Central memory CD4-positive, alpha-beta T cell (primary cell): Measurements from ENCODE around the gene CAPS.

Experiments used
- DNase-seq: peaks from one replicate; pipeline ENCODE4 v3.0.0; 2022

The CAPS gene

DNA sequence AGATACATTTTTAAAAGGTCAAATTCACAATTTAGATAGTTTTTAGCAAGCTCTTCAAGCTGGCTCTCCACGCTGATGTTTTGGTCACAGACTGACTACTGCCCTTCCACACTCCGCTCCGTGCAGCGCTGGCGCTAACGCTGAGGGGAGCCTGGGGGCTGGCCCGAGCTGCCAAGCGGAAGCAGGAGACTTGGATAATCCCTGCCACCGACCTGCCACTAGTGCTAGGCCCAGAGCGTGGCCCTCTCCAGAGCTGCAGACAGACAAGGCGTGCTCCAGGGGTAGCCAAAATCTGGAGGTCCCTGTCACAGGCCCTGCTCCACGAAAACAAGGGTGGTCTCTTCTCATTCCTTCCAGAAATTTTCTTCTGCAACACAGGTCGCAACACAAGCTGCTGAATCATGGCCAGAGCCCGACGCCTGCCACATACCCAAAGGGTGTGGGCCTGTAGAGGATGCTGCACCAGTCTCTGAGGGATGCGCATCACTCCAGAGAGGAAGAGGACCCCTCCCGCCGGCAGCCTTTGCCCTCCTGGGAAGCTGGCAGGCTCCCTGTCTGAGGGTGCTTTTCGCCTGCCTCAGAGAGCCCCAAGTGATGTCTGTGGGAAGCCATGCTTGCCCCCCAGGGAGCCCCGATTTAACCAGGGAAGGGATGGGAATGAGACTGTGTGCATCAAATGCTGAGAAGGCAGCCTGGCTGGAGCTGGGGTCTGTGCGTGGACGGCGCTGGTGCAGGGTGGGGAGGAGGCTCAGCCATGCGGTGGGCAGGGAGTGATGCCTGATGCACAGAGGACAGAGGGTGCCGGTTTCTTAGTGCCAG lies 21.6 kb downstream of the CAPS start:
- DNase-seq, result no peak

DNA sequence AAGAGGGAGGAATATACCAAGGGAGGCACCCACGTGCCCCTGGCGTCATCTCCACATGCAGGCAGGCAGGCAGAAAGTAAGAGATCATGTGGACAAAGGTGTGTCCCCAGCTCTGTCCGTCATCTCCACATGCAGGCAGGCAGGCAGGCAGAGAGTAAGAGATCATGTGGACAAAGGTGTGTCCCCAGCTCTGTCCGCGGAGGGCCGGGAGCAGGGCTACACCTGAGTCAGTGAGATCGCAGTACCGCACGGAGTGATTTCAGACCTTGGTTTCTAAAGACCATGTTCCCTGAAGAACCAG lies 22.2 kb downstream of the CAPS start:
- DNase-seq, result no peak

DNA sequence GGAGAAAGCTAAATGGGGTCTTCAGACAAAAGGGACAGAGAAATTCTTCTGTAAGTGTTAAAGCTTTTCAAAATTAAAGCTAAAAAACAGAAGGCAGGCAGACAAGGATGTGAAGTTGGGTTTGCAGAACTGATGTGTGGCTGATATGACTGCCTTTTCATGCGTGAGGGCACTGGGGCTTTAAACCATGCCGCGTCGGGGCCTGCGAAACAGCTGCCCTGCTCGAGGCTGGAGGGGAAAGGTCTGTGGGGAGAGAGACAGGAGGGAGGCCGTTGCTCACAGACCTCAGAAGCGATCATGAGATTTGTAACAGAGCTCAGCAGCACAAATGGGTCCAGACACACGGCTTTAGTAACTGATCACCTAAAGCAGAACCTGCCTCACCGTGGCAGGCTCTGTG lies 23.5 kb downstream of the CAPS start:
- no peak for DNase-seq

DNA sequence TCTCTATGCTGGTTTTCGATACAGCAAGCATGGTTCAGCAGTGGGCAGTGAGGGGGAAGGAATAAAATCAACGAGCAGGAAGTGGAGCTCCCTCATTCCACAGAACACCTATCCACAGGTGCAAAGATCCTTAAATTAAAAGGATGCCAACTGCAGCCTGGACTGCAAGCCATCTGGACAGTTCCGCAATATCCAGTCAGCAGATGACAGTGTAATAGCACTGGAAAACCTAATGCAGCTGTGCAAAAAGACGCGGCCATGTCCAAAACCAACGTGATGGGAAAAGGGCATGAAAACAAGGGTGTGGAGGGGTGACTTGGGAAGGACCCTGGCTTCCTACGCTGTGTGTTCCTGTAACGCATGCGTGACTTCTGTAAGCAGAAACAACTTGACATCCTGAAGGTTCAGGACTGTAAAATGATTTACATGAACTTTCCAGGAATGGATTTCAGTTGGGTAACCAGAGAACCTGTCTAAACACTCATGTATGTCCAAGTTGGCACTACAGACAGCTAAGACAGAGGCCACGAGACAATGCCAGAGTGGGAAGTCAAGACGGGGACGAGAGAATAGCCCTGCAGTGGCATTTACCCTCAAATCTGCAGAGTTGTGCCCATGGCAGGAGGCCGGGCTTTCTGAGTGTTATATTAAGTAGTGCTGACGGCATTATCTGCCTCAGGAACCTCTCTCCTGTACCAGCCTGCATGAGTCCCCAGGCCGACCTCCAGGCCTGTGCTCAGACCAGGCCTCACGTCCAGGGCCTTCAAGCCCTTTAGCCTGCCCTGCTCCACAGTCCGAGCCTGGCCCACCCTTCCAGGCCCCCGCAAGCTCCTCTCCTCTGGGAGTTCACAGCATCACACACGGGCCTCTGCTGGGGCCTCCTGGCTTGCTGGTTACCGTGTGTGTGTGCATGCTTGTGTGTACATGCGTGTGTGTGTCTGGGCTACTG lies 26.5 kb downstream of the CAPS start:
- no peak for DNase-seq

DNA sequence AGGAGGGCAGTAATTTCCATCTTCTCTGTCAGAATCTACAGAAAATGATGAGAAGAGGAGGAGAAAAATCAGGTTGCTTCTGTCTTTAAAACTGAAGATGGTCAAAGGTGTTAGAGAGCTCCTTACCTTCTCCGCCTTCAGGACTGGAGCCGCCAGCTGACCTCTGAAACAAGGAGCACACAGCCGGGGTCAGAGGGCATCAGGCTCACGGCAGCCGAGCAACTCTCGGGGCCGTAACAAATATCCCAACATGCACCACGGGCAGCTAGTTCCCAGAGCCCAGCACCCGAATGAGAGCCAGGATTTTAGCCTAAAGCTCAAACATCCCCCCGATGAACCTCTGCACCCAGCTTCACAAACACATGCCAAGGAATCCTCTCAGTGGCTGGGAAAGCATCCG lies 27.6 kb downstream of the CAPS start:
- DNase-seq, result no peak

DNA sequence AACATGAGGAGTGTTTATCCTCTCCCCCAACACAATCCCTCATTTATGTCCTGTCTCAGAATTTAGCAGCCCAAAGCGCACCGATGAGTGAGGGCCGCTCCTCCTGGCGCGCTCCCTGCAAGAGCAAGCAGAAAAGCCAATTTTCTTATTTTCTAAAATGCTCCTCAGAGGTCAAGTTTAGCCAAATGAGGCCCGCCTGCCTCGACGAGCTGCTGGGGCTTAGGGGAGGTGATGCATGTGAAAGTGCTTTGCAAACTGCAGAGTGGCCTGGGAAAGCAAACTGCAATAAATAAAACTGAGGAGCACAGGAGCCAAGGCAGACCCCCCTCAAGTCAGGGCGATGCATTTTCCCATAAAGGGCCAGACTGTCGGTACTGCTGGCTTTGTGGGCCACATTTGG lies 29.0 kb downstream of the CAPS start:
- no peak for DNase-seq

DNA sequence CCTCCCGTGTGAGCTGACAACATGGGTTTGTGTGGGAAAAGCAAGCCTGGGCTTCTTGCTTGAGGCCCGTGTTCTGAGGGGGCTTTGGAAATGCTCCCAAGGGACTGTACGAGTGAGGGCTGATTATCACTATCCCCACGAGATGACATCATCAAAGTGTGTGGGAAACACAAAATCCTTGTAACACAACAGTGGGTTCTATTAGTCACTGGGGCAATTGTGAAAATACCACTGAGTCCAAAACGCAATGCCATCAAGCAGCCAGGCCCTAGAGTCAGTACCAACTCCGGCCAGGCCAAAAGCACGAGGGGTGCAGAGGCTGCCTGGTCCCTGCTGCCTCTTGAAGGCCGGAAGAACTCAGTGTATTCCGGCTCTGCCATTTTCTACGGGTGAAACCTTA lies 29.6 kb downstream of the CAPS start:
- no peak for DNase-seq

DNA sequence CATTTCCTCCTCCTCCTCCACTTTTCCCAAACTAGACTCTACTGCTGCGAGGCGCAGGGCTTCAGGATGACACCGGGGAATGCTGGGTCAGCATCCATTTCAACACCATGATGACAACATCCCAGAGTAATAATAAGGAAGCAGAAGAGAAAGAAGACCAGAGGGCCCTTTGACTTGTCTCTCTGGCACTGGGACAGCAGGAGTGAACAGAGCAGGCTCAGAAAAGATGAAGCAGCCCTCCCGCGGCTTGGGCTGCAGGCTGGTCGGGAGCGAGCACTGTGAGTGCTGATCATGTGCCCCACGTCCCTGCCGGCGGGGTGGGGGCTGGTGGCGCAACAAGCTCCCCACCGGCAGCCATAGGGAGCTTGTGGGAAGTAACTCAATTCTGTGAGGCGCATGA lies 33.4 kb downstream of the CAPS start:
- DNase-seq, result no peak

DNA sequence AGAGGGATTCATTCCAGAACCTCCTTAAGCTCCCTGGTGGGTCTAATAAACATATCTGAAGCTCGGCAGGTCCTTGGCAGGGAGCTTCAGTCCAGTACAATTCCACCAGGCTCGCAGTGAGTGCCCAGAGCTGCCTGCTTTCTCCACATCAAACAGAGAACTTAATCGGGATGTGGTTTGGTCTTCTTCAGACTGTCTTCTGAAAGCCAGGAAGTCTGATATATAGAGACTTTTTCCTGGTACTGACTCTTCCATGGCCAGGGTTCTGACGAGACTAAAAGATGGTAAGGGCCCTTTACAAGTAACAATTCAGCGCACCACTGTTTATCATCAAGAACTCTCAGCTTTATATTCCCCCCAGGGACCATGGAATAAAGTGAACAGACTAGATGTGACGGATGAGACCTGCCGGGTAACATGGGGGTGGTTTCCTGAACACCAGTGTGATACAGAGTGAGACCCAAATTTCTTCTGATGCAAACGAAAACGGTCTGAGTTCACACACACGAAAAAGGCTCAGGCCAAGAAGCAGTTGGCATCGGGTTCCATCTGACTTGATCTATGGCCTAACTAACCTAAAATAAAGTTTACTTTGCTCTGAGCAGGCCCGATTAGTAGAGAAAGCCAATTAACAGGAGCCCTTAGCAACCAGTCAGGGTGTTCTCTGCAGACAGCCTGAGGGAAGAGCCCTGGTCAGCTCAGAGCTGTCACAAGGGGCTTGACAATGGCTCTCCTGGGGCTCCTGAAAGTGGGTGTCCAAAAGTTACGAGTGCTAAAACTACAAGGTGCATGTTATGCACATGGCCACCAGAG lies 34.9 kb downstream of the CAPS start:
- DNase-seq, result peak; percentile 27

DNA sequence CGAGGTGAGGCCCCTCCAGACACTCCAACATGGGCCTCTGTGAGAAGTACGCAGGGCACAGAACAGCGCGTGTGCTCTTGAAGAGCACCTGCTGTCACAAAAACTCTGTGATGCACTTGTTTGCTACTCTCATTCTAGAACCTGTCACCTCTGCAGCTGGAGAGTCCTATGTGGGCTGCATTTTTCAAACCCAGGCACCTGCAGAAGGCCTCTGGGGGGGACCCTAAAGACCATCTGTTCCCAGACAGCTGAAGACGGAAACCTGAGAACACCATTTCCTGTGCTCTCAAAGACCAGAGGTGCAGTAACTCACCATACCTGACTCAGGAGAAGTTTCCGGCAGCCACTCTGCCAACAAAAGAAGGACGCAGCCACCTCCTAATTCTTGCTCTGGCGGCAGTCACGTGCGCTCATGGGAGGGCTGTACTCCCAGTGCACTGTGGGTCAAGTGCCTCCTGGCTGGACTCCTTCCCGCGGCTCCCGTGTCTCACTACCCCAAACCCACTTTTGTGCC lies 35.8 kb downstream of the CAPS start:
- peak; percentile 51 for DNase-seq

DNA sequence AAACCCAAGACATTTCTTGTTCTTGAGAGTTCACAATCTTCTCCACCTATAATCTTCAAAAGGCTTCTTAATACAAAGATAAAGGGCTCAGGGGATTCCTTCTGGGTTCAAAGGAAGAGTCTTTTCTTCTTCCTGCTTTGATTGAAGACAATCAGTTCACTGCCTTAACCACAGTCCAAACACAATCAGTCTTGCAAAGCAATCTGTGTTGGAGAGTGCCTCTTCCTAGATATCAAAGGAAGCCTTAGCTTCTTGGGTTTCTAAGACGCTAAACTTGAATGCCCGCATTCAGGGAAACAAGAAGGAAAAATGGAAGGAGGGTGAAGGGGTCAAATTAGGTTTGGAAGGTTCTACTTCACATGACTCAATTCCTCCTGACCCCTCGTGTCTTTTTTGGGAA lies 36.7 kb downstream of the CAPS start:
- no peak for DNase-seq

DNA sequence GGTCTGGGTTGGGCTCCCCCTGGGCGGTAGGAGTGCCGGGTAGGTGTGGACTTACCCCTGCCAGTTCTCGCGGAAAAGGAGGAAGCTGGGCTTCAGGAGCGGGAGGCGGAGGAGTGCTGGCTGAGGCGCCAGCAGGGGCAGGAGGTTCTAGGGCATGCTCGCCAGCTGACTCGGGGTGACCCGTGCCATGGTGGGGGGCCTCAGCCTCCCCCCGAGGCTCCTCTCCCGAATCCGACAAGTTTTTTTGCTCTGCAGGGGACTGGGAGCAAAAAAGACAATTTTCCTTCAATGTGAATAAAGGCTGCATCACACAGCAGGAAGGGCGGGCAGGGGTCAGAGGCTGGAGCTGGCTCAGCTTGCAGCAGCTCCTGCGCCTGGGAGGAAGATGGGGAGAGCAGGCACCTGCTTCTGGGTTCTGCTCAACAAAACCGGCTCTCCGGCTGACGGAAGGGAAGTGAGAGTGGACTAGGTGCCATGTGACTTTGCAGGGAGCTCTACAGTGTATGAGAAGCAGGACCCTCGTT lies 37.3 kb downstream of the CAPS start:
- DNase-seq, result no peak

DNA sequence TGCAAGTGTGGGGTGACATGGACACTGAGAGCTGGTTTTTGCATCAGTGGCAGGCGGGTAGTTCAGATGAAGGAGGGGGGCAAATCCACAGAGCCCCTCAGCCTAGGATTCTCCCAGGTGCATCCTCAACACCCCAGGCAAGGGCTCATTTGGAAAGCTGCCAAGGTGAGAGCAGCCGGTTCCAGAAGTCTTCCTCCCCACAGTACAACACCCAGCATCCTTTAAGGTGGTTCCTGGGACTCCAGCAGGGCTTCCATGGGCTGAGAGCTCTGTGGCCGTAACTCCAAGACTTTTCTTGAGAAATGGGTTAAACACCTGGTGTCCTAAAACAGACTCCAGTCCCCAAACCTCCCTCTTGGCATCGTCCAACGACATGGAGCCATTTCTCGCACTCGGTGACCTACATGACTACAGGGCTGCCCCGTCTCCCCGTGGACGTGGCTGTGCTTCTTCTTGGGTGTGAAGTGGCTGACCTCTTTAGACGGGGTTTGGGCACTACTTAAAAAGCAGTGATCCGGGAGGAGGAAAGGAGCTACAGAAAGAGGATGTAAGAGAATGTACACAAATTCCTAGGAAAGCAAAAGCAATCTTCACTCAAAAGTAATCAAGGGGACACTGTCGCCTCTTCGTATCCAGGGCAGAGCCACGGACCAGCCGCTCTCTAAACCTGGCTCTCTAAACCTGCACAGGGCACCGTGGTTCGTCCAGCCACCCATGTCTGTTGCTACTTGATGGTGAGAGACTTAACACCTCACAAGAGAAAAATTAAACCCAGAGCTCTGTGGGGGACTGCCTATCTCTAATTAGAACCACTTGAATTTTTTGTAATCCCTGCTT lies 38.4 kb downstream of the CAPS start:
- no peak for DNase-seq

DNA sequence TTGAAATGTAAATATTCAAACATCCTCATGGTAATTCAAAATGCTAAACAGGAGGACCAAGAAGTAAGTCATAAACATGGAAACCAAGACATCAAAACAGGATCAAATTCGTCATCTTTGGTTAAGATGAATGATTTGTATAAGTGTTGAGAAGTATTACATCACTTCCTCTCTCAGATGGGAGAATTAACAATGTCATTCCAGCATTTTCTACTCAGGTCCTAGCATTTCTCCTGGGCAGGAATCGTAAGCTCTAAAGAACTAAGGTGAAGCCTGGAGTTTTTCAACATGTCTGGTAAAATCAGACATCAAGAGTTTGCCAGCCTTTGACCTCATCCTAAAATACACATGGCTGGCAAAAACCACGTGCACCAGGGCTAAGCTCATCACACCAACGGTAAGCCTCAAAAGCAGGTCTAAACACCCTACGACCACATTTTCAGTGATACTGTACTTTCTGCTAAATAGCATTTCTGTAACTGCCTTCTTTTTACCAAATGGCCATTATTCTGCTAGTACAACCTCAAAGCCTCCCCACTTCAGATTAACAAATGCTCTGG lies 39.1 kb downstream of the CAPS start:
- DNase-seq, result no peak

DNA sequence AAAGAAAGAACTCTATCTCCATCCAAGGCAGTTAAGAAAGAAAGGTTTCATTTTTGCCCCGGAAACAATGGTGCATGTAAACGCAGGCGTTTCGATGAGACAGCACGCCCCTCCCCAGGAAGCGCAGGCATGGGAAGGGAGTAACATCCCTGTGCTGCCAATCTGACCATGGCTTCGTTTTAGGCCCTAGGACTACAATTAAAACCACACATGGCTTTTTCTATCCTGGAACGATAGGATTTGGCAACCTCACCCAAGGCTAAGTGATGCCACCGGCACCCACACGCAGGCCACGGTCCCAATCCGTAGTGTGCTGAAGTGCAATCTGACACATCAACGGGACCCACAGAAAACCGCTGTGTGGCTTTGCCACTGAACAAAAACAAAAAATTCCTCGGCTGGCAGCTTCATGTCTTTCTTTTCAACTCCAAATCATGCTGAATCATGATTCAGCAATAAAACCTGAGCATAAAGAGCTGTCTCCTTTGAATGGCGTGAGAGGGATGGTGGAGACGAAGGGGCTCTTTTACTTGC lies 39.7 kb downstream of the CAPS start:
- peak; percentile 28 for DNase-seq

DNA sequence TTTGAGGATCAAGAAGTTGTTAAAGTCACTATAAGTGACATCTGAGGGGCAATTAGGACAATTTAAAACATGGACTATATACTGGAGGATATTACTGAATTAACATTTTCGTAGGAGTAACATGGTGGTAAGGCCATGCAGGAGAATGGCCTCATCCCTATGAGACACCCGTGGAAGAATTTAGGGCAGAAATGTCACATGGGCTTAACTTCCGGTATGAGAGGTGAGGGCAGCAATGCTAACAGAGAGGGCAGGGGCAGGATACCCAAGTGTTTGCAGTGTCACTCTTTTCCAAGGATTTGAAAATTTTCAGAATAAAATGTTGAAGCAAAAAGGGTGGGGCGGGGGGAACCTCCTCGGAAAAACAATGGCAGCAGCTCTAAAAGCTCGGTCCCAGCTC lies 40.2 kb downstream of the CAPS start:
- DNase-seq, result no peak

DNA sequence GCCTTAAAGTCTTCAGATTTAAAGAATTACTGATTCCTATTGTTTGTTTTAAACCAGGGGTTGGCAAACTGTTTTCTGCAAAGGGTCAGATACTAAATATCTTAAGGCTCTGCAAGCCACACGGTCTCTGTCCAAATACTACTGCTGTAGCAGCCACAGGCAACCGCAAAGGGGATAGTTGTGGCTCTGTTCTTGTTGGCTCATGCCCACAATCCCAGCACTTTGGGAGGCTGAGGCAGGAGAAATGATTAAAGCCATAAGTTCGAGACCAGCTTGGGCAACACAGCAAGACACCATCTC lies 41.5 kb downstream of the CAPS start:
- DNase-seq, result no peak

DNA sequence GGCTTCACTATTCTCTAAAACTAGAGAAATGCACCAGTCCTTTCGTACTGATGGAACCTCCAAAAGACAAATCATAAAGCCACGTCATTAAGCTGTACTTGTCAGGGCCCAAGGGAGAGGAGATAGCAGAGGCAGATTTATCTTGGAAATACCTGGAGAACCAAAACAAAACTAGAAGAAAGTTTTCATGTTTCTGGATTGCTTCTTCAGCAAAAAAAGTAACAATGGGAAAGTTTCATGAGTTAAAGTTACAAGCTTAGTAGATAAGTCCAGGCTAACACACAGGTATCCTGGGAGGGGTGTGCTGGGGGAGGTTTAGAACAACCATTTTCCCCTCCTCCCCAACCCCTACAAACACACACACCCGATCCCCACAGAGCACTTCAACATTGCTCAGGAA lies 42.3 kb downstream of the CAPS start:
- no peak for DNase-seq

DNA sequence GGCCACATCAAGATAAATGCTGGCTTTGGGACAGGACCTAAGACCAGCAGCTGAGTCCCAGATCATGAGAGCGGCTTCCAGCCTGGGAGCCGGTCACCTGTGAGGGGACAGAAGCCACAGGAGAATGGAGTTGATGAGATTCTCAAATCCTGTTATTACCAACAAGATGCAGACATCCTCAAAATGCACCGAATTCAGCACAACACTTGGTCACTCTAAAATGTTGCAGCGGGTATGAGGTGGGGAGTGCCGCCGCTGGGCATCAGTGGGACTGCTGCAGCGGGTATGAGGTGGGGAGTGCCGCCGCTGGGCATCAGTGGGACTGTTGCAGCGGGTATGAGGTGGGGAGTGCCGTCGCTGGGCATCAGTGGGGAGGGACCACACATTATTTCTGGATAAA lies 42.7 kb downstream of the CAPS start:
- DNase-seq, result no peak

DNA sequence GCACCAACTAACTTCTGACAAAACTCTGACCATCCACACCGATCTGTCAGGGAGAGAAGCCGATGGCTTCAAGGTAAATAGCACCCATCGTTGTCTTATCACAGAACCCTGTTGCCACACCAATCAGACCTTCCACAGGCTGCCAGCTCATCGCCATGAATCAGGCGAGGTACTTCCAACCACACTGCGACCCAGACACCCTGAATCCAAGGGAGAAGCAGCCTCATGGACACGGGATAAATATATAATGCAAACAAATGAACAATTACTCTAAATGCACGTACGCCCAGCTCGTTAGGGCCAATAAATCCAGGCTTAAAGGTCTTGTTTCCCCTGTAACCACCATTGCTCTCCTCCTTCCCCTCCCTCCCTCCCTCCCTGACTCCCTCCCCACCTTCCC lies 43.1 kb downstream of the CAPS start:
- no peak for DNase-seq

DNA sequence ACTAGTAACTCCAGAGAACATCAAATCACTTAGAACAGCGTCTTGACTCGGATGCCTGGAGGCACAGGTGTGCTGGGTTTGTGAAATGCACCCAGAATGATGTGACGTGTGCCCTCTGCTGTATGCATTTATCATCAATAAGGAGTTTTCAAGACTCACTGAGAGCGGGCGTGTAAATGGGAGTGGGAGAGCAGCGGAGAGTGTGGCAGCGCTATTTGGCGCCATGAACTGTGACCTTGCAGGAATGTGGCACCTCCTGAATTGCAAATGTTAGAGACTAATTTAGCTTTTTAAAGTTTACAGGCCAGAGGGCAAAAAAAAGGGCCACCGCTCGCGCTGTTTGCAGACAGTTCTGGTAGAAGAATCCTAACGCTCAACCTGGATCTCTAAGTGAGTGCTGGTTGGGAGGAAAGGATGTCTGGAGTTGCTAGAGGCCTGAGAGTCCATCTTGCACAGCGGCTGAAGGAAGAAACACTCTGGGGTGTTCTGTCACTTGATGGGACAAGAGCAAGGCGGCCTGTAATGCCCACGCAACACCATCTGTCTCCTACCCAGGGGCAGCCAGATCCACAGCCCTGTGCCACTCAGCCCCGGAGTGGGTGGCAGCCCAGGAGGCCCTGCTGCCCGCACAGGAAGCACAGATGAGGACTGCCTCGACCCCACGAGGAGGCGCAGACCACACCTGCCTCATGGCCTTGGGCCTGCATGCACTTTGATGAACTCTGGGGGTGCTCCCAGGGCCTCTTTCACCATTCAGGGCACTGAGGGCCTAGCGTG lies 44.2 kb downstream of the CAPS start:
- DNase-seq, result no peak
